Stimulated activated CD4-positive, alpha-beta T cell treated with anti-CD3 and anti-CD28 coated beads, Interleukin-1b, Interleukin-23, amount 100 ng/mL, for 4 hours (primary cell): ENCODE results near the gene EPHB2.
"Not testable (repeated sequence)": the region's sequence is repeated elsewhere in the genome, so short reads cannot be mapped to it uniquely, and the experiment has no call there.

Source experiments
- DNase-seq, 2 donors: peaks; one replicate each; pipeline ENCODE4 v3.0.0-alpha.2; 2020; ENCODE audit warnings: low read depth in 2 of 2

Gene EPHB2

DNA sequence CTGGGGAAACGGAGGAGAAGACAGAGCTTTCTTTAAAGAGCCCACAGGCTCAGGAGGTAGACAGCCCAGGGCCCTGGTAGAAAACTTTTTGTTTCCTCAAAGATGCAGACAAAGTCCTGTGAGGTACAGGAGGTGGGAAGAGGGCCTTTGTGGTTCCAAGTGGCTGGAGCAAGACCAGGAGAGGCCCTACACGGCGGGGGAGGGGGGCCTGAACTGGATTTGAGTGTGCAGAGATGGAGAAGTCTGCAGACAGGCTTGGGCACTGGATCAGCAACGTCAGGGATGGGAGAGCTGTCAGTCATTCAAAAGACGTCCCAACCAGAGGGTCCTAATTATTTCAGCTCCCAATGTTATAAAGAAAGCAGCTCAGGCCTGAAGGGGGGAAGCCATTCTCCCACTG, 126.2 kb downstream of the EPHB2 start:
- no peak for DNase-seq

DNA sequence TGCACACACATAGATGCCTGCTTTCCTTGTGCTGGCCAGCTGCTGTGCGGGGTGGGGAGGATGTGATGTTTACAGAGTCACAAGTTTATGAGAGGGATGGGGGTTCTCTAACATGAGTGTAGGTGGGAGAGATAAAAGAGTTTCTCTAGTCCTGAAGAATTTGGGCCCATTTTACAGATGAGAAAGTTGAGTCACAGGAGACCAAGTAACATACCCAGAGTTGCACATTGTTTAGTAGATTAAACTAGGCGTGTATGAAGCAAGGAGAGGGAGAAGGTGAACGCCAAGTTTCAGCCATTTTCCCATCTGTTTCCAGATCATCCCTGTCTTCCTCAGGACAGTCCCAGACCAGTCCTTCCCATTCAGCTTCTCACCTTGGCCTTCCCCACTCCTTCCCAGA, 126.7 kb downstream of the EPHB2 start:
- no peak for DNase-seq

DNA sequence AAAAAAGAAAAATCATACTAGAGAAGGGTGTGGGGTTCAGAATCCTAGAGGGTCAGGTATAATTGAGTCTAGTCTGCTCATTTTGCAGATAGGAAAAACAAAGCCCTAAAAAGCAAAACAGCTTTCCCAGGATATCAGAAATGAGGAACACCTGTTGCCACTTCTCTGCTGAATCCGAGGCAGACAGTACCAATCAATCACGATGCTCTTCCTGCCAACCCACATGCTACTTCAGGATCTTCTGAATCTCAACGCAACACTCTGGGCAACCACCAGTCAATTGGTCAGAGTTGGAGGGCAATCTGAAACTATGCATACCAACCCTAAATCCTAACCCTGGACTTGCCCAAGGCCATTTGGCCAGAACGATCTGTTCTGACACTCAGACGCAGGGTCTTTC, 128.3 kb downstream of the EPHB2 start:
- no peak for DNase-seq

DNA sequence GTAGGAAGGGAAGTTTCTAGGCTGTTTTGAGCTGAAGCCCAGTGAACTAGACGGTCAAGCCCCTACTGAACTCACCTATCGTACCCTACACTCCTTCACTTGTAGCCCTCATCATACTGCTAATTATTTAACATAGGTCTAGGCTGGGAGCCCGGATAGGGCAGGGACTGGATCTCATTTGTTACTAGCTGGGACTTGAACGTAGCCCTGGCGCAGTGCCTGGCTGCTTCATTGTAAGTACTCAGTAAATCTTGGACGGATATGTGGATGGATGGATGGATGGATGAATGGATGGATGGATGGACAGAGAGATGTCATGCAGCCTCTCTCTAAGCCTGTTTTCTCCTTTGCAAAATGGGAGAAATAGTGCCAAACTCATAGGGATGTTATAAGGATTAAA, 129.2 kb downstream of the EPHB2 start:
- no peak for DNase-seq

- DNase-seq = no peak
These were observed 130.5 kb downstream of the EPHB2 start for GRCh38 chr1:22841142-22841541.

- no peak for DNase-seq
These were observed 131.2 kb downstream of the EPHB2 start for GRCh38 chr1:22841860-22842281.

- DNase-seq = not testable (repeated sequence)
These were observed 133.0 kb downstream of the EPHB2 start for GRCh38 chr1:22843441-22844183.

DNA sequence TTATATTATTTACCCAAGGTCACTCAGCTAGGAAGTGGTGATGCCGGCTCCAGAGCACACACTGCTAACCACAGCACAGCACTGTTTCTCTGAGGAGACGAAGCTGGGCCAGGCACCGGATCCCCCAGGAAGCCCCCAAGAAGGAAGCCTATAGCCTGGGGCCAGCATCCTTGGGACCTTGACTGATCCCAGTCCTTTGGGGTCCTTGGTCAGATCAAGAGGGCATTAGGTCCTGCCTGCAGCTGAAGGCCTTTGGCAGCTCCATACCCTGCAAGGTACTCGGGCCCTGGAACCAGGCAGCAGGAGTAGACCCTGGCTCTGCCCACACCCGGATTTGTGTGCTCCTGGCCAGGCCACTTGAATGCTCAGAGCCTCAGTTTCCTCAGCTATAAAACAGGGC, 134.0 kb downstream of the EPHB2 start:
- DNase-seq = no peak

GRCh38 chr1:22845398-22845935, 134.8 kb downstream of the EPHB2 start:
- no peak for DNase-seq

GRCh38 chr1:22846458-22846857, 135.8 kb downstream of the EPHB2 start:
- DNase-seq = no peak

DNA sequence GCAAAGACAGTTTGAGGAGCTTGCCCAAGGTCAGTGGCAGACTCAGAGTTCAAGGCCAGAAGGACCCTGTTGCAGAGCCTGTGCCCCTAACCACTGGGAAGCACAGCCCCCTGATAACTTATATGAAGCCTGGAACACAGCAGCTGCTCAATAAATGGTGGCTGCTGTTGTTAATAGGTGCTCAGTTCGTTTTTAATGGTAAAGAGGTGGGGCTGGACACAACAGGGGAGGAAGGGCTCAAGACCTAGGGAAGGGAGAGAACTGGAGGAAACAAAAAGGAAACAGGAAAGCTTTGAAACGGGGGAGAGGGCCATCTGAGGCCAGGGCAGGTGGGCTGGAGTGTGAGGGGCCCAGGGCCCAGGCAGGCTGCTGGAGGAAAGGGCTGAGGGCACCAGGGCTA, 136.6 kb downstream of the EPHB2 start:
- no peak for DNase-seq

- DNase-seq = no peak
These were observed 137.1 kb downstream of the EPHB2 start for GRCh38 chr1:22847709-22848108.

GRCh38 chr1:22848405-22848804, 137.8 kb downstream of the EPHB2 start:
- no peak for DNase-seq

DNA sequence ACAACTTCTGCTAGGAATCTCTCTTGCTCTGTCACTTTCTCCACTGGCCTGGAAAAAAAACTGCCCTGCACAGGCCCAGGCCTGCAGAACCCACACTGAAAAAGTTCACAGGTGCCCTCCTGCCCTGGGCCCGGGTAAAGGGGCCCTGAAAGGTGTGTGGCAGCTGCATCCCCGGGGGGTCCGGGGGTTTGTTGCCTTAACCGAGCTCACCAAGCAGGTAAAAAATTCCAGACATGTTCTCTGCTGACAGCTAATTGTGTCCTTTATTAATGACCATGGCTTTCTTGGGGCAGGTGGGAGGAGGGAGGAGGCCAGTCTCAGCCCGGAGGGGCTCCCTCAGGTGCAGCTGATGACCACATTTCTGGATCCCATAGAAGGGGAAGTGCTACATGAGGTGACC, 139.1 kb downstream of the EPHB2 start:
- no peak for DNase-seq

GRCh38 chr1:22850281-22850680, 139.6 kb downstream of the EPHB2 start:
- no peak for DNase-seq

DNA sequence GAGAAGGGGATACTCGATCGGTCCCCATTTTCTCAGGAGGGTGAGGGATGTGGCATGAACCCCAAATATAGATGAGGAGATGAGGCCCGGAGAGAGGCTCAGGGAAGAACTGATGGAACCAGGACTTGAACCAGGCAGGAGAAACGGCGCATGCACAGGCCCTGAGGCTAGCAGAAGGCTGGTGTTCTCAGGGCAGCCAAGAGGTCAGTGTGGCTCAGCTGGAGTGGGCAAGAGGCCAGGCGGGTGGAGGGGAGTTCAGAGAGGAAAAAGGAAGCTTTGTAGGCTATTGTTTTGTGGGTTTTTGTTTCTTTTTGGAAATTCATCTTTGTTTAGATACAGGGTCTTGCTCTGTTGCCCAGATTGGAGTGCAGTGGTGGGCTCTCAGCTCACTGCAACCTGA, 140.0 kb downstream of the EPHB2 start:
- no peak for DNase-seq

DNA sequence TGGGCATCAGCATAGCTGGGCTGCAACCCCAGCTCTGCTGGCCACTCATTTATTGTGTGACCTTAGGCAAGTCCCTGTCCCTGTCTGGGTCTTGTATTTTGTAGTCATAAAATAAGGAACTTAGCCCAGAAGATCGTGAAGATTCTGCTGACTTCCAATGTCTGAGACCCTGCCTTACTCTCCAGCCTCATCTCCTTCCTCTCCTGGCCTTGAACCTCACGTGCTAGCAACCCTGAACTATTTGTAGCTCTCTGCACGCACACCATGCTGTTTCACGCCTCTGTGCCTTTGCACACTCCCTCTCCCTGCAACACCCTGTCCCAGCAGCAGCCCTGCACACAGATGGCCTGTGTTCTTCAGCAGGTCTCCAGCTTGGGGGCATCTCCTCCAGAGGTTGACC, 140.9 kb downstream of the EPHB2 start:
- no peak for DNase-seq

DNA sequence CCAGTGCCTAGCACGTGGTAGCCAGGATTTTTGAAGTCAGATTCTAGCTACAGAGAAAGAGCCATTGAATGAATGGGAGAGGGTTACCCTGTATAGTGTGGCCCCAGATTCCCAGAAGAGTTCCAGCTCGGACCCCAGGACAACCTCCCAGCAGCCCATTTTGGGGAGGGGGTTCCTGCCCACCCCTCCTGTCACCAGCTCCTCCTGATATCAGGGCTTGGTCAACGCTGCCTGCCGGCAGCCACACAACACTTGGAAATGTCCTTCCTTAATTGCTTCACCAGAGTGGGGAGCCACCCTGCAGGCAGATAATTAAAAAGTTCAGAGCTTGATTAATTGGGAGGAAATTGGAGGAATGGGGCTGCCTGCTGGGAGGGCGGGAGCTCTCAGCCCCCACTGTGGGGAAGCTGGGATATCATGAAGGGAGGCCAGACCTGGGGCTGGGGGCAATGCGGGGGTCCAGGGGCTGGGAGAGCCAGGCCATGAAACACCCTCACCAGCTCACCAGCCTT, 141.6 kb downstream of the EPHB2 start:
- DNase-seq = no peak

DNA sequence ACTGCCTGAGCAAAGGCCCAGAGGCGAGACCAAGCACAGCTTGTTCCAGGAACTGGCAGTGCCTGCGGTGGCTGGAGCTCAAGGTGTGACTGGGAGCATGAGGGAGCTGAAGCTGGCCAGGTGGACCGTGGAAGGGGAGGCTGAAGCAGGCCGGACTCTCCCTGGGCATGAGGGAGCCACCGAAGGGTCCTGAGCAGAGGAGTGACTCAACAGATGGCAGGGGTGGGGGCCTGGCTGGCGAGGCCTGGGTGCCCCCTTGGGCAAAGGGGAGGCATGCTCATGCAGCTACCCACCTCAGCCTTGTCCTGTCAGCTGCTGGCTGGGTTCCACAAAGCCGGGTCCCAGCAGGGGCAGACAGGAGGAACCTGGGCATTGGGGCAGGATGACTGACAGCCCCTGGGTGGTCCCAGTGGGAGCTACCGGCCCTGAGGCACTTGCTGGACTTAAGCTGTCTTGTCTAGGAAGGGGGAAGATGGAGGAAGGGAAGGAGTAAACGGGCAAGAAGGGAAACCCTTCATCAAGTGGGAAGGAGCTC, 143.1 kb downstream of the EPHB2 start:
- DNase-seq = no peak

GRCh38 chr1:22854688-22855565, 144.3 kb downstream of the EPHB2 start:
- DNase-seq = no peak

- no peak for DNase-seq
These were observed 145.3 kb downstream of the EPHB2 start for GRCh38 chr1:22855668-22856606.
